LNCAP (cell line): ENCODE results near the gene SLC34A3.

Experiments used
- TF ChIP-seq, protein P1 (sequence below): fragments of 450-650 bp; IDR thresholded peaks from 2 replicates; pipeline ENCODE4 v1.5.1; 2017; ENCODE audit warnings: mild to moderate bottlenecking

Gene SLC34A3

DNA sequence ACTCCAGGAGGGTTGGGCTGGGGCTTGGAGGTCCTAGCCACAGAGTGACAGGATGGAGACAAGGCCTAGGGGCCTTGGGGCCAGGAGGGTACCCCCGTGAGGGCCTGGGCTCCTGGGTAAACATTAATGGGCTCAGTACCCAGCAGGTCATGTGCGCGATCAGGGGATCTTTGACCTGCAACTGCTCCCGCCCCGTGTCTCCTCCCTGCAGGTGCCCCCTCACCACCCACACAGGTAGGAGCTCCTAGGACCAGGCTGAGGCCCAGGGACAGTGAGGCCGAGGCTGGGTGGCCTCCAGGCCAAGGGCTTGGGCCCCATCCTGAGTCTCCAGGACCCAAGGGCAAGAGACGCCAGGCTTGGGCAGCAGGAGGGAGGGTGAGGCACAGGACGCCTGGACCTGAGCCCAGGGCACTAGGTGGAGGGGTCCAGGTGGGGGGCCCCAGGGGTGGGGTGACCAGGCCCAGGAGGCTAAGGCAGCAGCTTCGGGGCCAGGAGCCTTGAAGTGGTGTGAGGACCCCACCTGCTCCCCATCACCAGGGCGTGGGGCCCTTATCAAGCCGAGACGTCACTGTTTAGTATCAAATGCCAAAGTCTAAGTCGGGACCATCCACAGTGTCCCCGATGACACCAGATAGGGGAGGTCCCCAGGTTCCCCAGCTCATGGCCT lies at the start of gene SLC34A3:
Gene SLC34A3 (plus strand): TSS at position 197 of the 667 bp plus-strand sequence. CDS start 802 bp downstream, outside the sequence.
- TF ChIP-seq, protein P1, sequence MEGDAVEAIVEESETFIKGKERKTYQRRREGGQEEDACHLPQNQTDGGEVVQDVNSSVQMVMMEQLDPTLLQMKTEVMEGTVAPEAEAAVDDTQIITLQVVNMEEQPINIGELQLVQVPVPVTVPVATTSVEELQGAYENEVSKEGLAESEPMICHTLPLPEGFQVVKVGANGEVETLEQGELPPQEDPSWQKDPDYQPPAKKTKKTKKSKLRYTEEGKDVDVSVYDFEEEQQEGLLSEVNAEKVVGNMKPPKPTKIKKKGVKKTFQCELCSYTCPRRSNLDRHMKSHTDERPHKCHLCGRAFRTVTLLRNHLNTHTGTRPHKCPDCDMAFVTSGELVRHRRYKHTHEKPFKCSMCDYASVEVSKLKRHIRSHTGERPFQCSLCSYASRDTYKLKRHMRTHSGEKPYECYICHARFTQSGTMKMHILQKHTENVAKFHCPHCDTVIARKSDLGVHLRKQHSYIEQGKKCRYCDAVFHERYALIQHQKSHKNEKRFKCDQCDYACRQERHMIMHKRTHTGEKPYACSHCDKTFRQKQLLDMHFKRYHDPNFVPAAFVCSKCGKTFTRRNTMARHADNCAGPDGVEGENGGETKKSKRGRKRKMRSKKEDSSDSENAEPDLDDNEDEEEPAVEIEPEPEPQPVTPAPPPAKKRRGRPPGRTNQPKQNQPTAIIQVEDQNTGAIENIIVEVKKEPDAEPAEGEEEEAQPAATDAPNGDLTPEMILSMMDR: no peak

DNA sequence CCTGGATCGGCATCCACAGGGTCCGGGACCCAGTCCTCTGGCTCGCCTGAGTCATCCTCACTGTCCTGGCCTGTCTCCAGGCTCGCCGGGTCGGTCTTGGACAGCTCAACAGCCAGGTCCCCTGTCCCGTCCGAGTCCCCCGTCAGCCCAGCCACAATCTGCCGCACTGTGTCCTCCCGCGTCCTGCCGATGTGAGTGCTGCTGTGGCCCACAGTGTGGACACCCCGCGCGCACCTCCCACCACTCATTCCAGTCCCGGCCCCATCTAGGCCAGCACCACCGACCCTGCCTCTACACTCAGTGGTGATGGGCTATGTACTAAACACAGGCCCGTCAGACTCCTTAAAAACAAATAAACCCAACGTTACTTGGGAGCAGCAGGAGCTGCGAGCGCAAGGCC lies 49.0 kb upstream of the SLC34A3 start:
- TF ChIP-seq, protein P1: no peak

DNA sequence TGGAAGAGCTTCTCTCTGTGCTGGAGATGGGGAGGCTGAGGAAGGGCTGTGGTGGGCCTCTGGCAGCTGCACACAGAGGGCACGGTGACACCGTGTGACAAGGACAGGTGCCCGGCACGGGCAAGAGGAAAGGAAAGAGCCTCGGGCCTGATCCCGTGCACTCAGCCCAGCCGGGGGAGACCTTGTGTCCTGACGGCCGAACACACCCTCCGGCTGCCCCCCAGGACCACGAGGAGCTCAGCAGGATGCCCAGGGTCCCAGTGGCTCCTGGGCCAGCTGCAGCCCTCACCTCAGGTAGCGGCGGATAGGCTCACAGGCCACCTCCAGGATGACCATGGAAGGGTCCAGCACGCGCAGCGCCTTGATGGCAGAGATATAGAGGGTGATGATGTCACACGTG lies 47.9 kb upstream of the SLC34A3 start:
- TF ChIP-seq, protein P1: no peak

DNA sequence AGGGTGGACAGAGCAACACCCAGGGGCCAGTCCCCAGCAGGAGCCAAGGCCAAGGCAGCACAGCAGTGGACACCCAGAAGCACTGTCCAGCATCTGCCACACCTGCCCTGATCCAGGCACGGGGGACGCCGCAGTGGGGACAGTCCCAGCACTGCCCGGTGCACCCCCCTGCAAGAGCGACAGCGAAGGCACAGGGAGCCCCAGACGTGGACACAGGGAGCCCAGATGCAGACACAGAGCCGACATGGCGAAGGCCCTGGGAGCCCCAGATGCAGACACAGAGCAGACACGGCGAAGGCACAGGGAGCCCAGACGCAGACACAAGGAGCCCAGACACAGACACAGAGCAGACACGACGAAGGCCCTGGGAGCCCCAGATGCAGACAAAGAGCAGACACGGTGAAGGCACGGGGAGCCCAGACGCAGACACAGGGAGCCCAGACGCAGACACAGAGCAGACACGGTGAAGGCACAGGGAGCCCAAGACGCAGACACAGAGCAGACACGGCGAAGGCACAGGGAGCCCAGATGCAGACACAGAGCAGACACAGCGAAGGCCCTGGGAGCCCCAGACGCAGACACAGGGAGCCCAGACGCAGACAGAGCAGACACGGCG lies 46.6 kb upstream of the SLC34A3 start:
- TF ChIP-seq, protein P1: no peak

DNA sequence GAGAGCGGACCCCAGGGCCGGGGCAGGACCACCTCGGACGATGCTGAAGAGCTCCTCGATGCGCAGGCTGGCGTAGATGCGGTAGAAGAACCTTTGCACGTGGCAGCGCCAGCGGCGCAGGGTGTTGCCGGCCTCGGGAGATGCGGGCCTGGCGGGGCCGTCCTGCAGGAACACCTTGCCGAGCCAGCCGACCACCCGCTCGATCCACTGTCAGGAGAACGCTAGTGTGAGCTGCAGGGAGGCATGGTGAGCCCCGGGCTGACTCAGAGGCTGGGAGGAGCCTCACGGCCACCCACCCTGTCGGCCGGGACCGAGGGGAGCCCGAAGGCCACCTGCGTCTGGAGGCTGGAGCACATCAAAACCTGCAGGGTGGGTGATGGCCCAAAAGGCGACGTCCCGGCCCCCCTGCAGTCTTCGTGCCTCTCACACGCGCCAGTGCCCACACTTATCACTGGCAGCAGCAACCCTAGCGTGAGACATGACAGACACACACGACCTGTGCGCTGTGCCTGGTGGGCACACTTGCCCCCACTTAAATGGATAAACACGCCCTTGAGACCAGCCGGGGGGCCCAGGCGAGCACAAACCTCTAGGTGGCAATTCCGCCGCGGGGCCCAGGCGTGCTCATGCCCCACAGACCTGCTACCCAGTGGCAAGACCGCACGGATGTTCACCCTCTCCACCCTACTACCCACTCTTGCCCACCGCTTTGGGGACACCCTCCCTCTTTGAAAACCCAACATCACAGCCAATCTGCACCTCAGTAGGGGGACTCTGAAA lies 45.6 kb upstream of the SLC34A3 start:
- TF ChIP-seq, protein P1: no peak

DNA sequence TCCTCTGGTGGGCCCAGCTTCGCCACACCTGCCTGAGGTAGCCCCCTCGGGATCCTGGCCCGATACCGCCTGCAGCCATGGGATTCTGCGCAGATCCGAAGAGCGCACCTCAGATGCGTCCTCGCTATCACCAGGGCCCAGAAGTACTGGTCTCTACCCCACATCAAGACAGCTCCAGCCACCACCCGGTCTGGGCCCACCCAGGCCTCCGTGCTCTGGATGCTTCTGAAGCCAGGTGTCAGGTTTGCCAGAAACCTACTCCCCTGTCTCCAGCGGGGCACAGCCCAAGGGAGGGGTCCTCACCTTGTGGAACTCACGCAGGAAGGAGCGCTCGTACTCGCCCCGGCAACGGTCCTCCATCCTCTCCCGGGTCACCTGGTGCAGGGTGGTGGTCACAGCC lies 44.8 kb upstream of the SLC34A3 start:
- TF ChIP-seq, protein P1: no peak

DNA sequence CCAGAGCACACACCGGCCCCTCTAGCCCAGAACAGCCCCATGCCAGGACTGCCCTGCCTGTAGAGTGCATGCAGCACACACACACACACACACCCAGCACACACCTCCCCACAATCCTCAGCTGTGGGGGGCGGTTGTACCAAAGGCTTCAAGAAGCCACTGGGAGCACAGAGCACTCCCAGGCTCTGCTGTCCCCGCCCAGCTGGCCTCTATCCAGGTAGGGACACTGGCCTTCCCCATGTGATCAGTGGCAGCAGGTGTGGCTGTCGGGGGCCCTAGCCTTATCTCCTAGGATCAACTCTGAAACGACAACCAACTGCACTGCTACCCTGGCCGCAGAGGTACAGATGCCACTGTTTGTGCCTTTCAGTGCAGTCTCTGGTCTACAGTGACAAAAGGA lies 44.3 kb upstream of the SLC34A3 start:
- TF ChIP-seq, protein P1: no peak
